Gastroesophageal sphincter (tissue), 4 donors: ENCODE measurements around the gene BHLHE23. TPM values are rescaled to one million over a fixed set of nuclear protein-coding genes. Genes with fewer than 3 reads are reported as not detected.
"Not testable (repeated sequence)": the region's sequence is repeated elsewhere in the genome, so short reads cannot be mapped to it uniquely, and the experiment has no call there.

Experiments used
- ATAC-seq: fragments of 150-250 bp; one replicate; pipeline ENCODE4 v1.9.1; 2016; ENCODE audit warnings: mild to moderate bottlenecking, moderate library complexity
- H3K27ac ChIP-seq, 4 donors: fragments of 200-600 bp; sonication (generic) in 3 of 4; 1 replicate in 3 of 4; 2 replicates in 1 of 4; pipeline ENCODE4 v1.5.1; 2016 to 2019
- H3K27me3 ChIP-seq: fragments of 200-600 bp; sonication (generic); one replicate; pipeline ENCODE4 v1.5.1; 2019
- H3K36me3 ChIP-seq, 2 donors: fragments of 200-600 bp; sonication (generic); one replicate each; pipeline ENCODE4 v1.5.1; 2019; ENCODE audit warnings: control low read depth in 1 of 2
- H3K4me1 ChIP-seq, 3 donors: fragments of 200-600 bp; sonication (generic); 1 replicate in 2 of 3; 2 replicates in 1 of 3; pipeline ENCODE4 v1.5.1; 2016 to 2019; ENCODE audit warnings: control low read depth in 2 of 3
- H3K4me3 ChIP-seq, 2 donors: fragments of 200-600 bp; sonication (generic); one replicate each; pipeline ENCODE4 v1.5.1; 2019; ENCODE audit warnings: mild to moderate bottlenecking in 1 of 2, moderate library complexity in 1 of 2
- H3K9me3 ChIP-seq, 3 donors: fragments of 200-600 bp; sonication (generic); one replicate each; pipeline ENCODE4 v1.5.1; 2017 to 2019; ENCODE audit warnings: control low read depth in 2 of 3
- EP300 ChIP-seq: sonication (generic); formaldehyde crosslinking; IDR thresholded peaks from one replicate; pipeline ENCODE4 v1.6.1; 2017; ENCODE audit warnings: antibody characterized with exemption, mild to moderate bottlenecking
- POLR2A ChIP-seq, 2 donors: fragments of 450-650 bp; IDR thresholded peaks; one replicate each; pipeline ENCODE4 v1.6.1; 2017; ENCODE audit warnings: antibody characterized with exemption in 2 of 2, mild to moderate bottlenecking in 2 of 2, moderate library complexity in 1 of 2
- POLR2AphosphoS5 ChIP-seq: sonication (generic); formaldehyde crosslinking; IDR thresholded peaks from one replicate; pipeline ENCODE4 v1.6.1; 2017; ENCODE audit warnings: antibody characterized with exemption
- WGBS, 2 donors: methylation state at CpG; one replicate each; pipeline ENCODE4 v1.1.5; 2018; ENCODE audit warnings: low coverage in 1 of 2; 5-methylcytosine and 5-hydroxymethylcytosine counted together
- total RNA-seq, 4 donors: library from RNA; depleted of rRNA; stranded (reverse); fragments of >200 nt; gene quantifications; one replicate each; pipeline ENCODE4 v1.1.0, GENCODE V29; 2016
- TF ChIP-seq, protein P1 (sequence below), 4 experiments: fragments of 200-600 bp in 2 of 4; fragments of 450-650 bp in 2 of 4; sonication (generic) in 1 of 4; IDR thresholded peaks; one replicate each; pipeline ENCODE4 v1.5.1; 2017 to 2019; ENCODE audit warnings: antibody characterized with exemption in 4 of 4, mild to moderate bottlenecking in 2 of 4, moderate library complexity in 2 of 4

The BHLHE23 gene
- total RNA-seq, 4 donors from 2014 or later: not detected

DNA sequence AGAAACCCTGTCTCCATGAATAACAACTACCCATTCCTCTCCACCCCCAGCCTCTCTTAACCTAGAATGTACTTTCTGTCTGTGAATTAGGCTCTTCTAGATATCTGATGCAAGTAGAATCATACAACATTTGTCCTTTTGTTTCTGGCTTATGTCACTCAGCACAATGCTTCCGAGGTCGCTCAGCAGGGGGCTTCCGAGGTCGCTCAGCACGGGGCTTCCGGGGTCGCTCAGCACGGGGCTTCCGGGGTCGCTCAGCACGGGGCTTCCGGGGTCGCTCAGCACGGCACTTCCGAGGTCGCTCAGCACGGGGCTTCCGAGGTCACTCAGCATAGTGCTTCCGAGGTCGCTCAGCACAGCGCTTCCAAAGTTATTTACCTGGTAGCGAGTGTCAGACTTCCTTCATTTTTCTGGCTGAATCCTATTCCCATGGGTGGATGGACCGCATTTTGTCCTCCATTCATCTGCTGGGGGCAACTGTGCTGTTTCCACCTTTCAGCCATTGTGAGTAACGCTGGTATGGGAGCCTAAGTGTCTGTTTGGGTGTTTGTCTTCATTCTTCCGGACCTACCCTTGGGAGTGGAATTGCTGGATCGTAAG lies 31.0 kb upstream of the BHLHE23 start:
- no peak for TF ChIP-seq POLR2AphosphoS5
- no peak for TF ChIP-seq POLR2A (IDR thresholded peaks at IDR 0.05)
- TF ChIP-seq, protein P1, sequence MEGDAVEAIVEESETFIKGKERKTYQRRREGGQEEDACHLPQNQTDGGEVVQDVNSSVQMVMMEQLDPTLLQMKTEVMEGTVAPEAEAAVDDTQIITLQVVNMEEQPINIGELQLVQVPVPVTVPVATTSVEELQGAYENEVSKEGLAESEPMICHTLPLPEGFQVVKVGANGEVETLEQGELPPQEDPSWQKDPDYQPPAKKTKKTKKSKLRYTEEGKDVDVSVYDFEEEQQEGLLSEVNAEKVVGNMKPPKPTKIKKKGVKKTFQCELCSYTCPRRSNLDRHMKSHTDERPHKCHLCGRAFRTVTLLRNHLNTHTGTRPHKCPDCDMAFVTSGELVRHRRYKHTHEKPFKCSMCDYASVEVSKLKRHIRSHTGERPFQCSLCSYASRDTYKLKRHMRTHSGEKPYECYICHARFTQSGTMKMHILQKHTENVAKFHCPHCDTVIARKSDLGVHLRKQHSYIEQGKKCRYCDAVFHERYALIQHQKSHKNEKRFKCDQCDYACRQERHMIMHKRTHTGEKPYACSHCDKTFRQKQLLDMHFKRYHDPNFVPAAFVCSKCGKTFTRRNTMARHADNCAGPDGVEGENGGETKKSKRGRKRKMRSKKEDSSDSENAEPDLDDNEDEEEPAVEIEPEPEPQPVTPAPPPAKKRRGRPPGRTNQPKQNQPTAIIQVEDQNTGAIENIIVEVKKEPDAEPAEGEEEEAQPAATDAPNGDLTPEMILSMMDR (IDR thresholded peaks at IDR 0.05): no peak
- no peak for TF ChIP-seq EP300
- H3K9me3 ChIP-seq: no peaks in the 10 kb centered on the region
- no peak overlapping the region for H3K4me3 ChIP-seq
- peaks cover 0 to 8% (median 0%) of the 10 kb centered on the region in 3 donors for H3K4me1 ChIP-seq
- ATAC-seq: no peak
- H3K27ac ChIP-seq: no peak overlapping the region
- H3K36me3 ChIP-seq: no peaks in the 10 kb centered on the region
- peaks cover 94% of the 10 kb centered on the region for H3K27me3 ChIP-seq
- 70 to 100% methylated on average over 1 to 12 of the region's 26 CpGs for WGBS, 2 donors

DNA sequence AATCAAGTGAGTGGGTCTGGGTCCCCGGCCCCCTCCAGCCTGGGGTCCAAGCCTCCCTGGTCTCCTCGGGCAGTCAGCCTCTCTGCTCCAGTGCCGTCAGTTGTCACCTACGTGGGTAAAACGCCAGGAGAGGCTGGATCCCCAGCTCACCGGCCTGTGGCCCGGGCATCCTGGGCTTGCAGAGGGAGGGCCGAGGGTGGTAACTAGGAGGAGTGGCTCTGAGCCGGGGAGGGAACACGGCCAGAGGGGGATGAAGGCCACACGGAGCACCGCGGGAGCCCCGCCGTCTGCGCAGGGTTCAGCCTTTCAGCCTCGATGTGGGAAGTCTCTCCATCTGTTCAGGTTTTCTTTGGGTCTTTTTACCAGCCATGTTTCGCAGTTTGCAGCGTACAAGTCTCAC lies 29.5 kb upstream of the BHLHE23 start:
- 6 to 14% methylated on average over 10 to 12 of the region's 19 CpGs for WGBS, 2 donors
- no peak for ATAC-seq

DNA sequence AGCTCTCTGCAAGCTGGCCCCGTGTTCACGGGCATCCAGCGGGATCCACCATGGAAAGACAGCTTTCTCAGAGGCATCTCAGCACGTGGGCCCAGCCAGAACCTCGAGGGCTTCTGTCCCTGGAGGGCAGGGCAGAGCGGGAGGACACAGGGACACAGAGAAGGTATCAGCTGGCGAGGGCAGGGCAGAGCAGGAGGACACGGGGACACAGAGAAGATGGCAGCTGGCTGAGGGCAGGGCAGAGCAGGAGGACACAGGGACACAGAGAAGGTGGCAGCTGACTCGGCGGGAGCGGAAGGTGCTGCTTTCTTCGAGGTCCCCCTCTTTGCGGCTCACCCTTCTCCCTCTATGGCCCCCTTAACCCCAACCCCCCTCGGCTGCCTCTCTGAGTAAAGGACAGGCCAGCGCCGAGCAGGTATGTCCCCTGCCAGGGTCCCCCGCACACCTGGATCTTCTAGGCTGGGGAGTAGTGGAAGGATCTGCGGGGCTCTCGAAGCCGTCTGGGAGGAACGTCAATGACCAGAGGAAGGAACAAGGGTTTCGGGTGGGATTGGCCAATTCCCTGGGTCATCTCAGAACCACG lies 28.9 kb upstream of the BHLHE23 start:
- H3K36me3 ChIP-seq: no peaks in the 10 kb centered on the region
- no peak for TF ChIP-seq POLR2A (IDR thresholded peaks at IDR 0.05)
- TF ChIP-seq, protein P1 (IDR thresholded peaks at IDR 0.05): no peak
- 50 to 81% methylated on average over 1 to 12 of the region's 23 CpGs for WGBS, 2 donors

More for the DNA sequence above, 29.5 kb upstream of the BHLHE23 start:
- H3K36me3 ChIP-seq: no peaks in the 10 kb centered on the region
- peaks cover 96% of the 10 kb centered on the region for H3K27me3 ChIP-seq
- H3K27ac ChIP-seq: no peak overlapping the region
- TF ChIP-seq POLR2AphosphoS5 (no peak), EP300 (no peak), POLR2A (IDR thresholded peaks at IDR 0.05) (no peak)
- TF ChIP-seq, protein P1 (IDR thresholded peaks at IDR 0.05): no peak
- H3K4me1 ChIP-seq: peaks cover 0 to 8% (median 0%) of the 10 kb centered on the region in 3 donors
- H3K4me3 ChIP-seq: no peak overlapping the region
- H3K9me3 ChIP-seq: no peaks in the 10 kb centered on the region

DNA sequence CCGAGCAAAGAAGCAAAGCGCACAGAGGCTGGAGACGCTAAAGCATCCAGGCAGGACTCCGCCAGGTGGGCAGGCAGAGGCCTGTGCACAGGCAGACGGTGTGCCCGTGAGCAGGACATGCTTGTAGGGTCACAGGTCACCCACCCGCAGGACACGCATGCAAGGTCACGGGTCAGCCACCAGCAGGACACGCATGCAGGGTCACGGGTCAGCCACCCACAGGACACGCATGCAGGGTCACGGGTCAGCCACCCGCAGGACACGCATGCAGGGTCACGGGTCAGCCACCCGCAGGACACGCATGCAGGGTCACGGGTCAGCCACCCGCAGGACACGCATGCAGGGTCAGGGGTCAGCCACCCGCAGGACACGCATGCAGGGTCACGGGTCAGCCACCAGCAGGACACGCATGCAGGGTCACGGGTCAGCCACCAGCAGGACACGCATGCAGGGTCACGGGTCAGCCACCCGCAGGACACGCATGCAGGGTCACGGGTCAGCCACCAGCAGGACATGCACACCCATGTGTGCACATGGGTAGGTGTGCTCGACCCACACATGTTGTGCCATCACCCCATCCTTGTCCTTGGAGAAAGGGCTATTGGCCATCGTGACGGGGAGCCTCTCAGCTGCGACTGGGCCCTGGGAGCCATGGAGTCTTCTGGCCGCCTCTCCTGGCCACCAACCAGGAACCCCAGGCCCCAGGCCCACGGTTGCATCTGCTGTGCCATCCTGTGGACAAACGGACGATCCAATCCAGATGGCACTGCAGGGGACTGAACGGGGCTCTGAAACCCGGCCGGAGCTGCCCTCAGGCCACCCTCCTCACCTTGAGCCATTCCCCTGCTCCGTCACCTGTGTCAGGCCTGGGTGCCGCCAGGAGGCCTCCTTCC lies 28.2 kb upstream of the BHLHE23 start:
- WGBS, 2 donors: 68 to 93% methylated on average over 4 to 8 of the region's 44 CpGs

More for the DNA sequence above, 28.9 kb upstream of the BHLHE23 start:
- Histone ChIP-seq H3K27ac (no peak overlapping the region), H3K4me1 (peaks cover 0 to 8% (median 0%) of the 10 kb centered on the region in 3 donors), H3K9me3 (no peaks in the 10 kb centered on the region), H3K27me3 (peaks cover 98% of the 10 kb centered on the region), H3K4me3 (no peak overlapping the region)
- ATAC-seq: no peak

DNA sequence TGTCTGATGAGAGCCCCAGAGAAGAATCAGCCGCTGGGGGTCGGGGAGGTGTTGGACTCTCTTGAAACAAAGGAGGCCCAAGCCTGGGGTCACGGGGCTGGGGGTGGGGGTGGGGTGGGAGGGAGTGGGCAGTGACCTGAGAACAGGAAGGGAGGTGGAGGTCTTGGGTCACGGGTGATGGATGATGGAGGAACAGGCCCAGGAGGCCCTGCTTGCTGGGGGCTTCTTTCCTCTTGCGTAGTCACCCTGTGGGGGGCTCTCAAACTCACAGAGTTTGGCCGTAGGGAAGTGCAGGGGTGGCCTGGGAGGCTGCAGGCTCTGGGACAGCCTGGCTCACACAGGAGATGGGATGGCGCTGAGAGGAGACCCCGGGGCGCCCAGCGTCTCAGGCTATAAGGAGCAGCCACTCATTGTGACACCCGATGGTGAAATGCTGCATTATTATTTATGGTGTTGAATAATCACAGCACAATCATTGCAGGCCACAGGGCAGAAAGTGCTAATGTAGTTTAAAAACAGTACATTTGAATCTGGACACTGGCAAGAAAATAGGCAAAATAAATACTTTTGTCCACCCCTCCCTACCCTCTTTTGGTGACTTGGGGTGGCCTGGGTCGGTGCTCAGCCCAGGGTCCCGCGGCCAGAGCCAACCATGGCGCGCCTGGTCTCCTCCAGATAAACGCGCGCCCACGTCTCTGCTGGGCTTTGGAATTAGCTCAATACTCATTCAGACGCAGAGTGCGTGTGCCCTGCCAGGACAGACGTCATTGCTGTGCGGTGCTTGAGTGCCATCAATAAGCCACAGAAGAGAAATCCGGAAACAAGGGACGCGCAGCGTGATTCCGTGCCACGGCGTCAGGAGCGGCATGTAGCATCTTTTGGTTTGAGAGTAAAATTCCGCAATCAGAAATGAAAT lies 27.3 kb upstream of the BHLHE23 start:
- ATAC-seq: no peak
- no peaks in the 10 kb centered on the region for H3K36me3 ChIP-seq
- H3K4me3 ChIP-seq: no peak overlapping the region
- TF ChIP-seq EP300: no peak
- TF ChIP-seq, protein P1 (IDR thresholded peaks at IDR 0.05): no peak
- TF ChIP-seq POLR2AphosphoS5: no peak
- no peak for TF ChIP-seq POLR2A (IDR thresholded peaks at IDR 0.05)
- H3K27me3 ChIP-seq: peaks cover 100% of the 10 kb centered on the region
- H3K9me3 ChIP-seq: no peaks in the 10 kb centered on the region
- 63 to 69% methylated on average over 14 to 19 of the region's 33 CpGs for WGBS, 2 donors
- no peak overlapping the region for H3K27ac ChIP-seq
- peaks cover 0 to 8% (median 0%) of the 10 kb centered on the region in 3 donors for H3K4me1 ChIP-seq

More for the DNA sequence above, 28.2 kb upstream of the BHLHE23 start:
- ATAC-seq, H3K4me1 ChIP-seq, H3K9me3 ChIP-seq, H3K36me3 ChIP-seq, H3K27ac ChIP-seq, H3K4me3 ChIP-seq: not testable (repeated sequence)
- H3K27me3 ChIP-seq: peaks cover 100% of the 10 kb centered on the region
